ENCODE measurements around the gene PRUNE2. TPM values are rescaled to one million over a fixed set of nuclear protein-coding genes. Genes with fewer than 3 reads are reported as not detected.
A peak's percentile ranks its signal among the peaks of the same experiment; 100 is the strongest.

The PRUNE2 gene
- total RNA-seq, 2 experiments from 2014 or later, result 0.83 to 1.0 TPM

GRCh38 chr9:76642074-76642473 lies 263.8 kb downstream of the PRUNE2 start:
- no peaks in the 10 kb centered on the region for H3K36me3 Mint-ChIP-seq (ENCODE audit: low read depth)
- POLR2A ChIA-PET, result no interaction called here
- DNase-seq, result no peak

GRCh38 chr9:76638001-76638400 lies 267.9 kb downstream of the PRUNE2 start:
- H3K36me3 Mint-ChIP-seq (ENCODE audit: low read depth), result no peaks in the 10 kb centered on the region
- H3K27me3 Mint-ChIP-seq, result no peaks in the 10 kb centered on the region
- H3K4me1 Mint-ChIP-seq, result peaks cover 7% of the 10 kb centered on the region
- no peak overlapping the region for H3K27ac Mint-ChIP-seq
- POLR2A ChIA-PET, result no interaction called here
- no peaks in the 10 kb centered on the region for H3K9me3 Mint-ChIP-seq
- no peak overlapping the region for H3K4me3 Mint-ChIP-seq
- no peak for DNase-seq
- CTCF ChIA-PET, result no interaction called here

More at GRCh38 chr9:76642074-76642473, 263.8 kb downstream of the PRUNE2 start:
- H3K4me1 Mint-ChIP-seq, result peaks cover 6% of the 10 kb centered on the region
- no peak overlapping the region for H3K4me3 Mint-ChIP-seq
- no peaks in the 10 kb centered on the region for H3K9me3 Mint-ChIP-seq
- no peaks in the 10 kb centered on the region for H3K27me3 Mint-ChIP-seq
- CTCF ChIA-PET, result no interaction called here
- H3K27ac Mint-ChIP-seq, result no peak overlapping the region

DNA sequence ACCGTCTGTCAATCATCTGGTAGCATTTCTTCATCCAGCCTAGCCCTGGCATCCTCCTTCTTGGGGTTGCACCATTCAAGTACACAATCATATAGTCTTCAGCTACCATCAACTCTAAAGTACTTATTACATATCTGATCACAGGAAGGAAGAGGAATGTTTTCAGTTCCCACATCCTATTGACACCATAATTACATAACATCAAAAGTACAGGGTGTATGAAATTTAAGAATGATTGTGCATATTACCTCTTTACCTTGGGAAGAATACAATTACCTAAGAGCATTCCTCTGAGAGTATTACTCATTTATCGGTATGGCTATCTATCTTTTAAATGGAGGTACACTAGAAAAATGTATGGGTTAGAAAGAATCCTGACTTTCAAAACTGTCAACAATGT lies 268.5 kb downstream of the PRUNE2 start:
- ChIA-PET CTCF (no interaction called here), POLR2A (no interaction called here)
- Mint-ChIP-seq H3K36me3 (ENCODE audit: low read depth) (no peaks in the 10 kb centered on the region), H3K27me3 (no peaks in the 10 kb centered on the region), H3K4me3 (no peak overlapping the region), H3K27ac (no peak overlapping the region), H3K4me1 (peaks cover 7% of the 10 kb centered on the region), H3K9me3 (no peaks in the 10 kb centered on the region)
- DNase-seq, result no peak

GRCh38 chr9:76634356-76635054 lies 271.4 kb downstream of the PRUNE2 start:
- ChIA-PET CTCF (interaction anchor here (0.8 kb wide), 1 partner anchor 175 kb away, joined by 3 read pairs; the partner anchor contains the start of gene GCNT1), POLR2A (no interaction called here)
- no peak overlapping the region for H3K27ac Mint-ChIP-seq
- no peaks in the 10 kb centered on the region for H3K9me3 Mint-ChIP-seq
- H3K4me3 Mint-ChIP-seq, result no peak overlapping the region
- no peaks in the 10 kb centered on the region for H3K36me3 Mint-ChIP-seq (ENCODE audit: low read depth)
- no peaks in the 10 kb centered on the region for H3K27me3 Mint-ChIP-seq
- H3K4me1 Mint-ChIP-seq, result peaks cover 21% of the 10 kb centered on the region
- no peak for DNase-seq

DNA sequence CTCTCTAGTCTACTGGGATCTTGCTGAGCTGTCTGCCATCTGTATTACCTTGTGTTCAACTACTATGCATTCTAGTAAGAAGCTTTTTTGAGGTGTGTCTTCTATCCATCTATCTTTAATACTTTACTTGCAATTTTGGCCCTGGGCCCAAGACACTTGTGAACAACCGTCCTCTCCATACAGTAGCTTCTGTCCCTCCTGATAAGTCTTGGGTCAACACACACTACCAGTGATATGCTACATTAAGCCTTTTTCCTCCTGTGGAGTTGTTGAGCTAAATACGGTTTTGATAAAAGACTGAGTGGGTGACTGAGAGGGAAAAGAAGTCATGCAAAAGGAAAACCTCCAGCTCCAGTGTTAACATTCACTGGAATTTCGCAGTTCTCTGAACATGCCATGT lies 275.0 kb downstream of the PRUNE2 start:
- Mint-ChIP-seq H3K27ac (no peak overlapping the region), H3K27me3 (no peaks in the 10 kb centered on the region), H3K36me3 (ENCODE audit: low read depth) (no peaks in the 10 kb centered on the region), H3K4me3 (no peak overlapping the region), H3K9me3 (no peaks in the 10 kb centered on the region), H3K4me1 (peaks cover 16% of the 10 kb centered on the region)
- POLR2A ChIA-PET, result no interaction called here
- no peak for DNase-seq
- CTCF ChIA-PET, result no interaction called here

DNA sequence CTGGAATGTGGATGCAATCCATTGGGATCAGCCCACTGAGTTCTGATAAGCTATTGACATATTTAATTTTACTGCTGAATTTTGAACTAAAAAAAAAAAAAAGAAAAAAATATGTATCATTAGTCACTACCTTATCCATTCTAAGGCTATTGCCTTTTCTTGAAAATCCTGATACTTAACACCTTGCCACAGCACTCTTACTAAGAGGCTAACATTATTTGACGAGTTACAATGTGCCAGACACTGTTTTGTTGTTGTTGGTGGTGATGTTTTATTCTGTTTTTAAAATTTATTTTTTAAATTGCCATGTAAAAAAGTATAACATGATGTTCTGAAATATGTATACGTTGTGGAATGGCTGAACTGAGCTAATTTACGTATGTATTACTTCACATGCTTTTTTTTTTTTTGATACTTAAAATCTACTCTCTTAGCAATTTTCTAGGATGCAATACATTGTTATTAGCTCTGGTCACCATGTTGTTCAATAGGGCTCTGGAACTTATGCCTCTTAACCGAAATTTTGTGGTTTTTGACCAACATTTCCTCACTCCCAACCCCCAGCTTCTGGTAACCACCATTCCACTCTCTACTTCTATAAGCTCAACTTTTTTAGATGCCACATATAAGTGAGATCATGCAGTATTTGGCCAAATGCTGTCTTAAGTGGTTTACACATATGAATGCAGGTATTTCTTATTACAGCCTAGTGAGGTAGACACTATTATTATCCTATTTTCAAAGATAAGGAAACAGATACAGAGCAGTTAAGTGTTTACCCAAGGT lies 276.5 kb downstream of the PRUNE2 start:
- Mint-ChIP-seq H3K27ac (no peak overlapping the region), H3K4me1 (peaks cover 16% of the 10 kb centered on the region), H3K4me3 (no peak overlapping the region), H3K9me3 (no peaks in the 10 kb centered on the region), H3K27me3 (no peaks in the 10 kb centered on the region), H3K36me3 (ENCODE audit: low read depth) (no peaks in the 10 kb centered on the region)
- CTCF ChIA-PET, result no interaction called here
- peak; percentile 17 for DNase-seq
- POLR2A ChIA-PET, result interaction anchor here (0.6 kb wide), 1 partner anchor 54 kb away, joined by 3 read pairs; no protein-coding TSS in a partner anchor

GRCh38 chr9:76628155-76628554 lies 277.8 kb downstream of the PRUNE2 start:
- CTCF ChIA-PET, result no interaction called here
- Mint-ChIP-seq H3K27me3 (no peaks in the 10 kb centered on the region), H3K27ac (no peak overlapping the region), H3K9me3 (no peaks in the 10 kb centered on the region), H3K4me3 (no peak overlapping the region), H3K36me3 (ENCODE audit: low read depth) (no peaks in the 10 kb centered on the region), H3K4me1 (peaks cover 16% of the 10 kb centered on the region)
- no peak for DNase-seq
- POLR2A ChIA-PET, result no interaction called here

GRCh38 chr9:76626980-76627379 lies 278.9 kb downstream of the PRUNE2 start:
- no peak overlapping the region for H3K4me3 Mint-ChIP-seq
- ChIA-PET CTCF (interaction anchor here (0.7 kb wide), 1 partner anchor 55 kb away, joined by 3 read pairs; no protein-coding TSS in a partner anchor), POLR2A (no interaction called here)
- no peak overlapping the region for H3K27ac Mint-ChIP-seq
- no peaks in the 10 kb centered on the region for H3K36me3 Mint-ChIP-seq (ENCODE audit: low read depth)
- no peaks in the 10 kb centered on the region for H3K9me3 Mint-ChIP-seq
- DNase-seq, result no peak
- H3K4me1 Mint-ChIP-seq, result peaks cover 16% of the 10 kb centered on the region
- no peaks in the 10 kb centered on the region for H3K27me3 Mint-ChIP-seq

DNA sequence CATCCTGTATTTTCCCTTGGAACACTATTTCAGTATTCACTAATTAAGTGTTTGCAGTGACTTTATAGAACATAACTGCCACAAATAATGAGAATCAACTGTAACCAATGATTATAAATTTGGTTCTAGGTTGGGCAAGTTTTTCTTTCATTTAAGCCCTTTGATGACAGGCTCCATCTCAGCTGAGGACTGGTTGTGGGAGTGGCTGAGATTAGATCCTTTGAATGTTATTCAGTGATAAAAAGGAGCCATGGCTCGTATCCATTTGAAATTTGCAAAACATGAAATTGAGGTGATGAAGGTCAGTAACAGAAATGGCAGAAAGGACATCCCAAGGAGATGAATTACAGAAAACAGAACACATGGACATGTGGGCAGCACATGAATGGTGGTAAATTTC lies 279.8 kb downstream of the PRUNE2 start:
- peaks cover under 1% of the 10 kb centered on the region for H3K27me3 Mint-ChIP-seq
- no peak for DNase-seq
- H3K4me1 Mint-ChIP-seq, result peaks cover 14% of the 10 kb centered on the region
- POLR2A ChIA-PET, result no interaction called here
- CTCF ChIA-PET, result no interaction called here
- no peak overlapping the region for H3K27ac Mint-ChIP-seq
- no peak overlapping the region for H3K4me3 Mint-ChIP-seq
- no peaks in the 10 kb centered on the region for H3K9me3 Mint-ChIP-seq
- H3K36me3 Mint-ChIP-seq (ENCODE audit: low read depth), result no peaks in the 10 kb centered on the region

DNA sequence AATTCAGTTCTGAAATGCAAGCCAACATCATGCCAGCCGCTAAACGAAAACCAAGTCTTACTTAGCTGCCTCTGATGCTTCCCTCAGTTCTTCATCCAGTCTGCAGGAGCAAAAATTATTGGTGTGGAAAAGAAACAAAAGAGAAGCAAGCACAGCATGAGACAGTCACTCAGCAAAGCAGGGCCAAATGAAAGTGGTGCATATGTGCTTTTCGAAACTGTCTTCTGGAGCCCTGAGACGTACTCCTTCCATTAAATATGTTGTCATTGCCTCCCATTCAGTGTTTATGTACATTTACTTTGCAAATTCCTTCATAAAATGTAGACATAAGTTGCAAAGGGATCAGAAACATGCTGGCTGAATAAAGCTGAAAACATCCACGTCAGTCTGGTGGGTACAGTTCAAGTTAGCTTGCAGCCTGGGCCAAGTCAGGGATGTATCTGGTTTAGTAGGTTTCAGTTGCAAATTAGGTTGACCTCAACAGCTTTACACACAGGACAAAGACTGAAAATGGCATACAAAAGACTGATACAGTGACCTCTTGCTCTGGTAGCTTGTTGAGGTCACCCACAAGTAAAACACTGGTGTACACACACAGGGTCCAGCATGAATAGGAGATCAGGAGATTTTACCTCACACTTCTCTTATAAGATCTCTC lies 281.4 kb downstream of the PRUNE2 start:
- H3K4me3 Mint-ChIP-seq, result no peak overlapping the region
- DNase-seq, result no peak
- ChIA-PET POLR2A (no interaction called here), CTCF (no interaction called here)
- H3K27ac Mint-ChIP-seq, result no peak overlapping the region
- no peaks in the 10 kb centered on the region for H3K9me3 Mint-ChIP-seq
- peaks cover 5% of the 10 kb centered on the region for H3K27me3 Mint-ChIP-seq
- H3K4me1 Mint-ChIP-seq, result peaks cover 6% of the 10 kb centered on the region
- H3K36me3 Mint-ChIP-seq (ENCODE audit: low read depth), result no peaks in the 10 kb centered on the region

- CTCF ChIA-PET, result no interaction called here
- POLR2A ChIA-PET, result no interaction called here
- H3K27me3 Mint-ChIP-seq, result peaks cover 11% of the 10 kb centered on the region
These were observed 284.9 kb downstream of the PRUNE2 start for GRCh38 chr9:76620996-76621395.

GRCh38 chr9:76620581-76620980 lies 285.3 kb downstream of the PRUNE2 start:
- no peak overlapping the region for H3K27ac Mint-ChIP-seq
- H3K4me1 Mint-ChIP-seq, result peaks cover 8% of the 10 kb centered on the region
- no peak for DNase-seq
- POLR2A ChIA-PET, result no interaction called here
- H3K4me3 Mint-ChIP-seq, result no peak overlapping the region
- peaks cover 11% of the 10 kb centered on the region for H3K27me3 Mint-ChIP-seq
- no peaks in the 10 kb centered on the region for H3K36me3 Mint-ChIP-seq (ENCODE audit: low read depth)
- CTCF ChIA-PET, result no interaction called here
- H3K9me3 Mint-ChIP-seq, result no peaks in the 10 kb centered on the region

More at GRCh38 chr9:76620996-76621395, 284.9 kb downstream of the PRUNE2 start:
- DNase-seq, result no peak
- no peaks in the 10 kb centered on the region for H3K9me3 Mint-ChIP-seq
- peaks cover 6% of the 10 kb centered on the region for H3K4me1 Mint-ChIP-seq
- no peak overlapping the region for H3K4me3 Mint-ChIP-seq
- no peak overlapping the region for H3K27ac Mint-ChIP-seq
- no peaks in the 10 kb centered on the region for H3K36me3 Mint-ChIP-seq (ENCODE audit: low read depth)

DNA sequence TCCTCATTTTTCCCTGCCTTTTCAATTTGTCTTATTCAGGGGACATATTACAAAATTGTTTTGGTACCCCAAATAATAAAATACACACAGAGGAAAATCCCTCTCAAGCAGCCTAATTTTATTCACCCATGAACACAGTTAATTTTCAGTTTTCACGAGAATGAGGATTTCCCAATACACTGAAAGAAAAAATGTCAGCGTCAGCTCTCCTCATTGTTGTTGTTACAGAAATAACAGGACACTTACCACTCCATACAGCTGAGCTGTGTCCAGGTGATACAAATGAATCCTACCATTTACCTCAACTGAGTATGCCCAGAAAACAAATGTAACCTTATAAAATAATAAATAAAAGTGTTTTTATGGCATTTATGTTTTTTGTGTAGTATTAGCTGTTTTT lies 286.3 kb downstream of the PRUNE2 start:
- CTCF ChIA-PET, result no interaction called here
- peaks cover 16% of the 10 kb centered on the region for H3K27me3 Mint-ChIP-seq
- peaks cover 15% of the 10 kb centered on the region for H3K4me1 Mint-ChIP-seq
- H3K4me3 Mint-ChIP-seq, result no peak overlapping the region
- no peaks in the 10 kb centered on the region for H3K9me3 Mint-ChIP-seq
- no peaks in the 10 kb centered on the region for H3K36me3 Mint-ChIP-seq (ENCODE audit: low read depth)
- no peak overlapping the region for H3K27ac Mint-ChIP-seq
- no peak for DNase-seq
- POLR2A ChIA-PET, result no interaction called here

Measured in activated CD4-positive, alpha-beta memory T cell treated with anti-CD3 and anti-CD28 coated beads, Interleukin-2, amount 10 ng/mL, durations not matched to agents 7 days and 5 days (primary cell).